ENCODE measurements around the gene MVD.

- TF ChIP-seq GATA2 (IDR thresholded peaks at IDR 0.05; ENCODE audit: low read depth, low read length), result no peak
- no peak for TF ChIP-seq GATA3 (IDR thresholded peaks at IDR 0.05; ENCODE audit: low read depth, low read length)
Measured at GRCh38 chr16:88636488-88637265, 26.2 kb downstream of the MVD start.
